A549 (cell line): ENCODE data around the gene ALDH1L1.

Experiments
- BHLHE40 ChIP-seq: IDR thresholded peaks from 2 replicates; pipeline ENCODE4 v1.6.1; 2012; ENCODE audit warnings: low read depth, low read length, inconsistent platforms
- CHD4 ChIP-seq: fragments of 200-600 bp; sonication (generic); IDR thresholded peaks from 2 replicates; pipeline ENCODE4 v1.6.1; 2016; ENCODE audit warnings: antibody characterized with exemption, mild to moderate bottlenecking, borderline replicate concordance
- CTCF ChIP-seq: fragments of >200 bp; sonication (Bioruptor Twin); formaldehyde crosslinking; IDR thresholded peaks from 3 replicates; pipeline ENCODE4 v1.5.1; 2016
- ESRRA ChIP-seq: fragments of 150-350 bp; IDR thresholded peaks from 2 replicates; pipeline ENCODE4 v1.6.1; 2014; ENCODE audit warnings: mild to moderate bottlenecking, low read length, borderline replicate concordance
- FOSL2 ChIP-seq, 2 experiments: fragments of 450-650 bp in 1 of 2; fragments of >200 bp in 1 of 2; sonication (Bioruptor Twin) in 1 of 2; formaldehyde crosslinking; IDR thresholded peaks; 2 replicates each; pipeline versions ENCODE4 v1.5.0 to v1.6.1; 2016 to 2020; ENCODE audit warnings: mild to moderate bottlenecking in 1 of 2, moderate library complexity in 1 of 2
- HES2 ChIP-seq: fragments of >200 bp; sonication (Bioruptor Twin); formaldehyde crosslinking; IDR thresholded peaks from 2 replicates; pipeline ENCODE4 v1.6.1; 2016
- MYC ChIP-seq: IDR thresholded peaks from 2 replicates; pipeline ENCODE4 v1.6.1; 2012; ENCODE audit warnings: mild to moderate bottlenecking, inconsistent platforms, low read length, improper control_type of control experiment, borderline replicate concordance
- NPAS2 ChIP-seq: fragments of 250-450 bp; sonication (Bioruptor Pico); IDR thresholded peaks from 2 replicates; pipeline ENCODE4 v1.8.0; 2022; ENCODE audit warnings: mild to moderate bottlenecking, moderate library complexity, borderline replicate concordance
- PBX3 ChIP-seq: IDR thresholded peaks from 2 replicates; pipeline ENCODE4 v1.6.1; 2012
- SMC3 ChIP-seq: fragments of >200 bp; sonication (Bioruptor Twin); formaldehyde crosslinking; IDR thresholded peaks from 3 replicates; pipeline ENCODE4 v1.6.1; 2018; ENCODE audit warnings: inconsistent platforms

- TF ChIP-seq BHLHE40 (no peak), ESRRA (no peak), HES2 (no peak), FOSL2 (IDR thresholded peaks at IDR 0.05) (no peak), FOSL2 (CRISPR knock-in tag; IDR thresholded peaks at IDR 0.05) (no peak), SMC3 (no peak), PBX3 (no peak), CTCF (no peak), CHD4 (no peak), MYC (no peak), NPAS2 (no peak)
Measured at GRCh38 chr3:126113733-126114442, 66.5 kb downstream of the ALDH1L1 start.
